Endothelial cell of umbilical vein (primary cell): ENCODE data around the gene CMTM4.

Experiments
- GATA2 ChIP-seq: IDR thresholded peaks from 2 replicates; pipeline ENCODE4 v1.7.0; 2011; ENCODE audit warnings: low read depth, mild to moderate bottlenecking, moderate library complexity, mixed read lengths, low read length; ENCODE audit not compliant: insufficient read length, insufficient read depth
- TF ChIP-seq, protein P1 (sequence below), 2 donors: IDR thresholded peaks; 1 replicate in 1 of 2; 2 replicates in 1 of 2; pipeline ENCODE4 v1.5.1; 2011; ENCODE audit warnings: low read length in 2 of 2, mild to moderate bottlenecking in 2 of 2, moderate library complexity in 2 of 2, control low read depth in 1 of 2, inconsistent platforms in 1 of 2, low read depth in 1 of 2; ENCODE audit not compliant: insufficient read depth in 1 of 2; ENCODE audit errors: extremely low read depth in 1 of 2
- TF ChIP-seq, protein P2 (sequence below): IDR thresholded peaks from 2 replicates; pipeline ENCODE4 v1.6.1; 2011; ENCODE audit not compliant: insufficient read depth, insufficient read length

GRCh38 chr16:66605979-66606751 is 90.4 kb downstream of the CMTM4 start:
- TF ChIP-seq, protein P1, sequence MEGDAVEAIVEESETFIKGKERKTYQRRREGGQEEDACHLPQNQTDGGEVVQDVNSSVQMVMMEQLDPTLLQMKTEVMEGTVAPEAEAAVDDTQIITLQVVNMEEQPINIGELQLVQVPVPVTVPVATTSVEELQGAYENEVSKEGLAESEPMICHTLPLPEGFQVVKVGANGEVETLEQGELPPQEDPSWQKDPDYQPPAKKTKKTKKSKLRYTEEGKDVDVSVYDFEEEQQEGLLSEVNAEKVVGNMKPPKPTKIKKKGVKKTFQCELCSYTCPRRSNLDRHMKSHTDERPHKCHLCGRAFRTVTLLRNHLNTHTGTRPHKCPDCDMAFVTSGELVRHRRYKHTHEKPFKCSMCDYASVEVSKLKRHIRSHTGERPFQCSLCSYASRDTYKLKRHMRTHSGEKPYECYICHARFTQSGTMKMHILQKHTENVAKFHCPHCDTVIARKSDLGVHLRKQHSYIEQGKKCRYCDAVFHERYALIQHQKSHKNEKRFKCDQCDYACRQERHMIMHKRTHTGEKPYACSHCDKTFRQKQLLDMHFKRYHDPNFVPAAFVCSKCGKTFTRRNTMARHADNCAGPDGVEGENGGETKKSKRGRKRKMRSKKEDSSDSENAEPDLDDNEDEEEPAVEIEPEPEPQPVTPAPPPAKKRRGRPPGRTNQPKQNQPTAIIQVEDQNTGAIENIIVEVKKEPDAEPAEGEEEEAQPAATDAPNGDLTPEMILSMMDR (IDR thresholded peaks at IDR 0.05; ENCODE audit: extremely low read depth in 1 of 2, insufficient read depth in 1 of 2, low read depth in 1 of 2, low read length in 2 of 2), result no peak
- TF ChIP-seq, protein P2, sequence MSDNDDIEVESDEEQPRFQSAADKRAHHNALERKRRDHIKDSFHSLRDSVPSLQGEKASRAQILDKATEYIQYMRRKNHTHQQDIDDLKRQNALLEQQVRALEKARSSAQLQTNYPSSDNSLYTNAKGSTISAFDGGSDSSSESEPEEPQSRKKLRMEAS, result no peak
- TF ChIP-seq GATA2, result no peak
